ENCODE data around the gene FGFR2.

FGFR2 gene

GRCh38 chr10:121444520-121445165 is 153.6 kb downstream of the FGFR2 start:
- H3K4me1 ChIP-seq (ENCODE audit: control insufficient read depth, insufficient read depth, low read length): no peaks in the 10 kb centered on the region
- H3K27me3 ChIP-seq (ENCODE audit: control insufficient read depth, insufficient read depth, low read length): no peaks in the 10 kb centered on the region
- H3K9ac ChIP-seq (ENCODE audit: low read depth, low read length): no peak overlapping the region
- H3K9me3 ChIP-seq (ENCODE audit: control insufficient read depth, insufficient read depth, low read length): no peaks in the 10 kb centered on the region
- no peak overlapping the region for H3K4me3 ChIP-seq (ENCODE audit: low read depth, low read length)
- H3K36me3 ChIP-seq (ENCODE audit: control insufficient read depth, insufficient read depth, low read length): no peaks in the 10 kb centered on the region

- Histone ChIP-seq H3K27me3 (ENCODE audit: control insufficient read depth, insufficient read depth, low read length) (no peaks in the 10 kb centered on the region), H3K4me1 (ENCODE audit: control insufficient read depth, insufficient read depth, low read length) (no peaks in the 10 kb centered on the region), H3K9me3 (ENCODE audit: control insufficient read depth, insufficient read depth, low read length) (no peaks in the 10 kb centered on the region), H3K9ac (ENCODE audit: low read depth, low read length) (no peak overlapping the region), H3K4me3 (ENCODE audit: low read depth, low read length) (no peak overlapping the region), H3K36me3 (ENCODE audit: control insufficient read depth, insufficient read depth, low read length) (no peaks in the 10 kb centered on the region)
Observed at GRCh38 chr10:121442086-121442935, 155.9 kb downstream of the FGFR2 start.

- no peaks in the 10 kb centered on the region for H3K36me3 ChIP-seq (ENCODE audit: control insufficient read depth, insufficient read depth, low read length)
- H3K4me3 ChIP-seq (ENCODE audit: low read depth, low read length): no peak overlapping the region
- peaks cover 3% of the 10 kb centered on the region for H3K27me3 ChIP-seq (ENCODE audit: control insufficient read depth, insufficient read depth, low read length)
- no peaks in the 10 kb centered on the region for H3K9me3 ChIP-seq (ENCODE audit: control insufficient read depth, insufficient read depth, low read length)
- peaks cover 4% of the 10 kb centered on the region for H3K4me1 ChIP-seq (ENCODE audit: control insufficient read depth, insufficient read depth, low read length)
- H3K9ac ChIP-seq (ENCODE audit: low read depth, low read length): no peak overlapping the region
Observed at GRCh38 chr10:121440461-121440860, 157.8 kb downstream of the FGFR2 start.

DNA sequence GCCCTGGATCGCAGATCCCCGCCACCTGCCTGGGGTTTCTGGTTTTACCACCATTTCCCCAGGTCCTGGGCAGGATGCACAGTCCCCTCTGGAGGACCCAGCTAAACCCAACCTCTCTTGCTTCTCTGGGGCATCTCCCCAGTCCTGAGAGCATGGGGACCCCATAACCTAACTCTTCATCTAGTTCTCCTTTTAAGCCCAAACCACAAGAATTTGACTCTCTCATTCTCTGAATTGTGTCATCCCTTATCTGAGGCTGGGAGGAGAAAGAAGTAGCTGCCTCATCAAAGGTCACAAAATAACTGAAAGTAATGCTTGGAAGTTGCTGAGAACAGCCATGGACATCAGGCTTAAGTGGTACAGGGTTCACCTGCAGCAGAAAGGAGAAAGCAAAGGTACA is 159.9 kb downstream of the FGFR2 start:
- no peak overlapping the region for H3K4me3 ChIP-seq (ENCODE audit: low read depth, low read length)
- H3K36me3 ChIP-seq (ENCODE audit: control insufficient read depth, insufficient read depth, low read length): no peaks in the 10 kb centered on the region
- H3K4me1 ChIP-seq (ENCODE audit: control insufficient read depth, insufficient read depth, low read length): peaks cover 4% of the 10 kb centered on the region
- H3K9ac ChIP-seq (ENCODE audit: low read depth, low read length): no peak overlapping the region
- H3K27me3 ChIP-seq (ENCODE audit: control insufficient read depth, insufficient read depth, low read length): peaks cover 3% of the 10 kb centered on the region
- H3K9me3 ChIP-seq (ENCODE audit: control insufficient read depth, insufficient read depth, low read length): no peaks in the 10 kb centered on the region

DNA sequence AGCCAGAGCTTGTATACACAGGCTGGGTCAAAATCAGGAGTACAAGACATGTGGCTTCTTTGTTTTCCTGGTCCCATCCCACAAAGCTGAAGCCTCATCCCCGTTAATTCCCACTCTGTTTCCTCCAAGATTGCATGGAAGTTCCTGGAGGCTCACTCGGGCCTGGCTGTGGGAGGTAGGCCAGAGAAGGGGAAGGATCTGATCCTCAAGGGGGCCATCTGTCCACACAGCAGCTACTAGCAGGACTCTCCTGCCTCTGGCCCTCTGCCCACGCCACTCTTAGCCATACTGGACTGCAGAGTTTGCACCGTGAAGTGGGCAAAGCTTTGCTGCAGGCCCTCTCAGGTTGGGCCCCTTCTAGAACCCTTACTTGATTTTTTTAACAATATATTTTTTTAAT is 160.6 kb downstream of the FGFR2 start:
- H3K9me3 ChIP-seq (ENCODE audit: control insufficient read depth, insufficient read depth, low read length): no peaks in the 10 kb centered on the region
- peaks cover 4% of the 10 kb centered on the region for H3K4me1 ChIP-seq (ENCODE audit: control insufficient read depth, insufficient read depth, low read length)
- no peaks in the 10 kb centered on the region for H3K36me3 ChIP-seq (ENCODE audit: control insufficient read depth, insufficient read depth, low read length)
- H3K27me3 ChIP-seq (ENCODE audit: control insufficient read depth, insufficient read depth, low read length): peaks cover 3% of the 10 kb centered on the region
- no peak overlapping the region for H3K4me3 ChIP-seq (ENCODE audit: low read depth, low read length)
- H3K9ac ChIP-seq (ENCODE audit: low read depth, low read length): no peak overlapping the region

DNA sequence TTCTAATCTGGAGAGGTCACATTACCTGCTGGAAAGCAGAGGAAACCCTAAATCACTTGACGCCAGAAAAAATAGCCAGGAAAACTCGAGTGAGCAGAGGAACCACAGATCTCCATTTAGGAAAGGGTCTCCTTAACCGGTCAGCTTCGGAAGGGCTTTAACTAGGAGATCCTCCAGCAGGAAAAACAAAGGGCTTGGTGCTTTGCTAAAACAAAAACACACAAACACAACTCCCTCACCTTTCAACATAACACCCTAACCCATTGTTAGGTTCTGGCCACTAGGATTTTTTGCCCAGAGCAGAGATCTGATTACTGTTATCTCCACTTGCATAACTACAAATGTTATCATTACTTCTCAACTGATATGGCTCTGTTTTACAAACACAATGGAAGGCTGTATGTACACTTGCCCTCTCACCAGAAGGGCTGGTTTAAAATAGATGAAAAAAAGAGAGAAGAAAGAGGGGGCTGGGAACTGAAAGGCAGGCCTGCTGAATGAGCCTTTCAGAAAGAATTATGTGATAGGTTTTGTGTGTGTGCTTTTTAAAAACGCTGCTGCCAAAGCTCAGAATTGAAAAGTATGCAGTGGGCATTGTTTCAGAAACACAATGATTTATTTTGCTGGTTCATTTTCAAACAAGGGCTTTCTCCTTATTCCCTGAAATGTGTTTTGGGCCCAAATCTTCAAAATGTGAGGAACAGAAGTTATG is 161.5 kb downstream of the FGFR2 start:
- H3K9ac ChIP-seq (ENCODE audit: low read depth, low read length): no peak overlapping the region

GRCh38 chr10:121436281-121436629 is 162.0 kb downstream of the FGFR2 start:
- no peaks in the 10 kb centered on the region for H3K36me3 ChIP-seq (ENCODE audit: control insufficient read depth, insufficient read depth, low read length)
- no peak overlapping the region for H3K4me3 ChIP-seq (ENCODE audit: low read depth, low read length)
- H3K27me3 ChIP-seq (ENCODE audit: control insufficient read depth, insufficient read depth, low read length): peaks cover 3% of the 10 kb centered on the region
- H3K4me1 ChIP-seq (ENCODE audit: control insufficient read depth, insufficient read depth, low read length): peaks cover 4% of the 10 kb centered on the region
- H3K9ac ChIP-seq (ENCODE audit: low read depth, low read length): no peak overlapping the region
- no peaks in the 10 kb centered on the region for H3K9me3 ChIP-seq (ENCODE audit: control insufficient read depth, insufficient read depth, low read length)

More for the DNA sequence above, 161.5 kb downstream of the FGFR2 start:
- H3K4me1 ChIP-seq (ENCODE audit: control insufficient read depth, insufficient read depth, low read length): peaks cover 4% of the 10 kb centered on the region
- H3K27me3 ChIP-seq (ENCODE audit: control insufficient read depth, insufficient read depth, low read length): peaks cover 3% of the 10 kb centered on the region
- no peaks in the 10 kb centered on the region for H3K36me3 ChIP-seq (ENCODE audit: control insufficient read depth, insufficient read depth, low read length)
- no peak overlapping the region for H3K4me3 ChIP-seq (ENCODE audit: low read depth, low read length)
- no peaks in the 10 kb centered on the region for H3K9me3 ChIP-seq (ENCODE audit: control insufficient read depth, insufficient read depth, low read length)

GRCh38 chr10:121435099-121435875 is 163.0 kb downstream of the FGFR2 start:
- Histone ChIP-seq H3K4me3 (ENCODE audit: low read depth, low read length) (no peak overlapping the region), H3K27me3 (ENCODE audit: control insufficient read depth, insufficient read depth, low read length) (peaks cover 3% of the 10 kb centered on the region), H3K36me3 (ENCODE audit: control insufficient read depth, insufficient read depth, low read length) (no peaks in the 10 kb centered on the region), H3K4me1 (ENCODE audit: control insufficient read depth, insufficient read depth, low read length) (peaks cover 4% of the 10 kb centered on the region), H3K9ac (ENCODE audit: low read depth, low read length) (no peak overlapping the region), H3K9me3 (ENCODE audit: control insufficient read depth, insufficient read depth, low read length) (no peaks in the 10 kb centered on the region)

DNA sequence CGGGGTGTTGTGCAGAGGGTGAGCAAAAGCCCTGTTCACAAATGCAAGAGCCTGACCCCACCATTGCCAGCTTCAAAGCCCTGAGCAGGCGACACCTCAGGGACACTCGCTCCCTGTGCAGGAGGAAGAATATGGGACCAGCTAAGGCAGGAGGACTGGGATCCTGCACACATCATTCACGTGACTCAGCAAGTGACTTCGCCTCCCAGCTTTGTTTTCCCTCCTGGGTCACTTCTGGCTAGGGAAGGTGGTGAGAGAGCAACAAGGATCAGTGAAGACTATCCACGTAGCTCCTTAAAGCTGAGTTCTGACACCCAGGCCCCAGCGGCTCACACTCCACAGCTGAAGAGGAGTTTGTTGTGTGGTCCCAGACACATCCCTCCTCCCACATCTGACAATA is 164.3 kb downstream of the FGFR2 start:
- Histone ChIP-seq H3K4me1 (ENCODE audit: control insufficient read depth, insufficient read depth, low read length) (peaks cover 4% of the 10 kb centered on the region), H3K9ac (ENCODE audit: low read depth, low read length) (no peak overlapping the region), H3K27me3 (ENCODE audit: control insufficient read depth, insufficient read depth, low read length) (peaks cover 3% of the 10 kb centered on the region), H3K36me3 (ENCODE audit: control insufficient read depth, insufficient read depth, low read length) (no peaks in the 10 kb centered on the region), H3K9me3 (ENCODE audit: control insufficient read depth, insufficient read depth, low read length) (no peaks in the 10 kb centered on the region), H3K4me3 (ENCODE audit: low read depth, low read length) (no peak overlapping the region)

GRCh38 chr10:121428867-121429266 is 169.4 kb downstream of the FGFR2 start:
- H3K4me1 ChIP-seq (ENCODE audit: control insufficient read depth, insufficient read depth, low read length): no peaks in the 10 kb centered on the region
- H3K9ac ChIP-seq (ENCODE audit: low read depth, low read length): no peak overlapping the region
- H3K4me3 ChIP-seq (ENCODE audit: low read depth, low read length): no peak overlapping the region
- H3K36me3 ChIP-seq (ENCODE audit: control insufficient read depth, insufficient read depth, low read length): no peaks in the 10 kb centered on the region
- H3K27me3 ChIP-seq (ENCODE audit: control insufficient read depth, insufficient read depth, low read length): no peaks in the 10 kb centered on the region
- no peaks in the 10 kb centered on the region for H3K9me3 ChIP-seq (ENCODE audit: control insufficient read depth, insufficient read depth, low read length)
